ENCODE measurements around the gene SSRP1. TPM values are rescaled to one million over a fixed set of nuclear protein-coding genes. Genes with fewer than 3 reads are reported as not detected.

The SSRP1 gene
- total and polyA plus RNA-seq, 2 of the 13 experiments (the other 11 are each of a cell fraction or from before 2014, with no cell fraction given): 93.6 to 129 TPM

DNA sequence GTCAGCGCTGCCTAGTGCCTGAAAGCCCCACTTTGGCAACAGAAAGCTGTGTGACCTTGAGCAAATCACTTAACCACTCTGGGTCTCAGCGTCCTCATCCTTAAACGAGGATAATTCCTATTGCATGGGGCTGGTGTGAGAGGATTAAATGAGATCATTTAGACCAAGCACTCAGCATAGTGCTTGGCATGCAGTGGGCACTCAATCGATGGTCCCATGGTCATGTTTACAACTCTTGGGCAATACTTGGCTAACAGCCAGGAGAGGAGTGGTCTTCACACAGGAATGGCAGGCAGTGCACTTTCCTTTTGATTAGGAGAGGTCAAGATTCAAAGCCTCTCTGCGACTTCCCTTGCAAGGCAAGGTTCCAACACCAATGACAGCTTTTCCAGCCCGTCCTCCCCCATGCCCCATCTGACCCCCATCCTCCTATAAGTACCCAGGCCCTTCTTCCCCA lies 25.0 kb downstream of the SSRP1 start (continued):
- TF ChIP-seq, protein P1, sequence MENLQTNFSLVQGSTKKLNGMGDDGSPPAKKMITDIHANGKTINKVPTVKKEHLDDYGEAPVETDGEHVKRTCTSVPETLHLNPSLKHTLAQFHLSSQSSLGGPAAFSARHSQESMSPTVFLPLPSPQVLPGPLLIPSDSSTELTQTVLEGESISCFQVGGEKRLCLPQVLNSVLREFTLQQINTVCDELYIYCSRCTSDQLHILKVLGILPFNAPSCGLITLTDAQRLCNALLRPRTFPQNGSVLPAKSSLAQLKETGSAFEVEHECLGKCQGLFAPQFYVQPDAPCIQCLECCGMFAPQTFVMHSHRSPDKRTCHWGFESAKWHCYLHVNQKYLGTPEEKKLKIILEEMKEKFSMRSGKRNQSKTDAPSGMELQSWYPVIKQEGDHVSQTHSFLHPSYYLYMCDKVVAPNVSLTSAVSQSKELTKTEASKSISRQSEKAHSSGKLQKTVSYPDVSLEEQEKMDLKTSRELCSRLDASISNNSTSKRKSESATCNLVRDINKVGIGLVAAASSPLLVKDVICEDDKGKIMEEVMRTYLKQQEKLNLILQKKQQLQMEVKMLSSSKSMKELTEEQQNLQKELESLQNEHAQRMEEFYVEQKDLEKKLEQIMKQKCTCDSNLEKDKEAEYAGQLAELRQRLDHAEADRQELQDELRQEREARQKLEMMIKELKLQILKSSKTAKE (CRISPR knock-in tag; IDR thresholded peaks at IDR 0.05; ENCODE audit: borderline replicate concordance): 0 out of 2 replicates have a peak, but pooled peaks have one; percentile 19
- TF ChIP-seq NONO (IDR thresholded peaks at IDR 0.05) (no peak), NONO (CRISPR knock-in tag; conservative IDR thresholded peaks at IDR 0.05) (no peak), REPIN1 (CRISPR knock-in tag; IDR thresholded peaks at IDR 0.05; ENCODE audit: borderline replicate concordance, low read depth) (0 out of 2 replicates have a peak, but pooled peaks have one; percentile 22), ZNF468 (CRISPR knock-in tag; IDR thresholded peaks at IDR 0.05) (no peak), GATAD2A (CRISPR knock-in tag; IDR thresholded peaks at IDR 0.05) (peak; percentile 85), EP300 (IDR thresholded peaks at IDR 0.05; ENCODE audit: low read depth in 2 of 2, low read length in 2 of 2) (0 out of 4 replicates have a peak, but pooled peaks of 1 of the 2 experiments have one; percentile 47), EP300 (CRISPR knock-in tag; IDR thresholded peaks at IDR 0.05; ENCODE audit: borderline replicate concordance) (no peak), ZC3H4 (CRISPR knock-in tag; IDR thresholded peaks at IDR 0.05; ENCODE audit: borderline replicate concordance) (no peak), MAF1 (CRISPR knock-in tag; IDR thresholded peaks at IDR 0.05; ENCODE audit: borderline replicate concordance) (no peak), RFX3 (CRISPR knock-in tag; IDR thresholded peaks at IDR 0.05) (no peak), ZNF674 (CRISPR knock-in tag; IDR thresholded peaks at IDR 0.05; ENCODE audit: low read depth) (no peak), ELF4 (CRISPR knock-in tag; IDR thresholded peaks at IDR 0.05; ENCODE audit: borderline replicate concordance) (no peak), PRPF4 (IDR thresholded peaks at IDR 0.05; ENCODE audit: low read depth, low read length, poor library complexity, severe bottlenecking) (no peak), ZNF709 (CRISPR knock-in tag; IDR thresholded peaks at IDR 0.05) (0 out of 2 replicates have a peak, but pooled peaks have one; percentile 26), ZNF317 (CRISPR knock-in tag; IDR thresholded peaks at IDR 0.05) (no peak), IRX3 (CRISPR knock-in tag; IDR thresholded peaks at IDR 0.05; ENCODE audit: borderline replicate concordance, low read depth) (no peak), PAX8 (CRISPR knock-in tag; IDR thresholded peaks at IDR 0.05; ENCODE audit: borderline replicate concordance) (no peak)
- TF ChIP-seq, protein P2, sequence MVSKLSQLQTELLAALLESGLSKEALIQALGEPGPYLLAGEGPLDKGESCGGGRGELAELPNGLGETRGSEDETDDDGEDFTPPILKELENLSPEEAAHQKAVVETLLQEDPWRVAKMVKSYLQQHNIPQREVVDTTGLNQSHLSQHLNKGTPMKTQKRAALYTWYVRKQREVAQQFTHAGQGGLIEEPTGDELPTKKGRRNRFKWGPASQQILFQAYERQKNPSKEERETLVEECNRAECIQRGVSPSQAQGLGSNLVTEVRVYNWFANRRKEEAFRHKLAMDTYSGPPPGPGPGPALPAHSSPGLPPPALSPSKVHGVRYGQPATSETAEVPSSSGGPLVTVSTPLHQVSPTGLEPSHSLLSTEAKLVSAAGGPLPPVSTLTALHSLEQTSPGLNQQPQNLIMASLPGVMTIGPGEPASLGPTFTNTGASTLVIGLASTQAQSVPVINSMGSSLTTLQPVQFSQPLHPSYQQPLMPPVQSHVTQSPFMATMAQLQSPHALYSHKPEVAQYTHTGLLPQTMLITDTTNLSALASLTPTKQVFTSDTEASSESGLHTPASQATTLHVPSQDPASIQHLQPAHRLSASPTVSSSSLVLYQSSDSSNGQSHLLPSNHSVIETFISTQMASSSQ (IDR thresholded peaks at IDR 0.05; ENCODE audit: low read depth): no peak
- TF ChIP-seq, protein P2 (CRISPR knock-in tag; IDR thresholded peaks at IDR 0.05; ENCODE audit: borderline replicate concordance): no peak
- TF ChIP-seq, protein P3, sequence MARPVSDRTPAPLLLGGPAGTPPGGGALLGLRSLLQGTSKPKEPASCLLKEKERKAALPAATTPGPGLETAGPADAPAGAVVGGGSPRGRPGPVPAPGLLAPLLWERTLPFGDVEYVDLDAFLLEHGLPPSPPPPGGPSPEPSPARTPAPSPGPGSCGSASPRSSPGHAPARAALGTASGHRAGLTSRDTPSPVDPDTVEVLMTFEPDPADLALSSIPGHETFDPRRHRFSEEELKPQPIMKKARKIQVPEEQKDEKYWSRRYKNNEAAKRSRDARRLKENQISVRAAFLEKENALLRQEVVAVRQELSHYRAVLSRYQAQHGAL (CRISPR knock-in tag; IDR thresholded peaks at IDR 0.05; ENCODE audit: not compliant biosample characterization): no peak

Measured in HepG2 (cell line).